Epithelial cell of proximal tubule (primary cell): ENCODE data around the gene BOD1. TPM values are rescaled to one million over a fixed set of nuclear protein-coding genes. Genes with fewer than 3 reads are reported as not detected.

Source experiments
- DNase-seq: peaks from one replicate; pipeline ENCODE4 v3.0.0-alpha.2; 2011; ENCODE audit warnings: low read depth
- H3K4me3 ChIP-seq: 2 replicates; pipeline ENCODE4 v1.5.1; 2011; ENCODE audit warnings: low read depth, mild to moderate bottlenecking, low read length
- total RNA-seq: library from RNA; depleted of rRNA; stranded (reverse); fragments of >200 nt; gene quantifications from 2 replicates; pipeline ENCODE4 v1.2.3, GENCODE V29; 2015
- TF ChIP-seq, protein P1 (sequence below): conservative IDR thresholded peaks from 2 replicates; pipeline ENCODE4 v1.5.1; 2012; ENCODE audit warnings: low read depth, mild to moderate bottlenecking, low read length

Gene BOD1
- total RNA-seq, 1 donor from 2014 or later, result 29.8 TPM

DNA sequence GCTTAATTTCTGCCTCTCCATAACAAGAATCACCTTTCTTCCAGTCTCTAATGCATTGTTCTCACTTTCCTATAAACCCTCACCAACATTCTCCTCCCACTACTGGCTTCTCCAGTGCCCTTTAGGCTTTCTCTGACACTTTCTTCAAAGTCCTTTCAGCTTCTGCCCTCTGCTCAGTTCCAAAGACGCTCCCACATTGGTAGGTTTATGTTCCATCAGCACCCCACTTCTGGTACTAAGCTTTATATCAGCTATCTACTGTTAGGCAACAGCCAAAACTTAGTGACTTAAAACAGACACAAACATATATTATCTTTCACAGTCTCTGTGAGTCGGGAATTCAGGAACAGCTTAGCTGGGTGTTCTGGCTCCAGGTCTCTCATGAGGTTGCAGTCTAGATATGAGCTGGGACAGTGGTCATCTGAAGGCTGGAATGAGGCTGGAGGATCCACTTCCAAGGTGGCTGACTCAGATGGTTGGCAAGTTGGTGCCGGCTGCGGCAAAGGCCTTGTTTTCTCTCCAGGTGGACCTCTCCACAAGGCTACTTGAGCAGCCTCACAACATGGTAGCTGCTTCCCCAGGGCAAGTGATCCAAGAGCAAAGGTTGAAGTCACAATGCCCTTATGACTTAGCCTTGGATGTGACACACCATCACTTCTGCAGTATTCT is 37.4 kb downstream of the BOD1 start:
- no peak for DNase-seq
- TF ChIP-seq, protein P1, sequence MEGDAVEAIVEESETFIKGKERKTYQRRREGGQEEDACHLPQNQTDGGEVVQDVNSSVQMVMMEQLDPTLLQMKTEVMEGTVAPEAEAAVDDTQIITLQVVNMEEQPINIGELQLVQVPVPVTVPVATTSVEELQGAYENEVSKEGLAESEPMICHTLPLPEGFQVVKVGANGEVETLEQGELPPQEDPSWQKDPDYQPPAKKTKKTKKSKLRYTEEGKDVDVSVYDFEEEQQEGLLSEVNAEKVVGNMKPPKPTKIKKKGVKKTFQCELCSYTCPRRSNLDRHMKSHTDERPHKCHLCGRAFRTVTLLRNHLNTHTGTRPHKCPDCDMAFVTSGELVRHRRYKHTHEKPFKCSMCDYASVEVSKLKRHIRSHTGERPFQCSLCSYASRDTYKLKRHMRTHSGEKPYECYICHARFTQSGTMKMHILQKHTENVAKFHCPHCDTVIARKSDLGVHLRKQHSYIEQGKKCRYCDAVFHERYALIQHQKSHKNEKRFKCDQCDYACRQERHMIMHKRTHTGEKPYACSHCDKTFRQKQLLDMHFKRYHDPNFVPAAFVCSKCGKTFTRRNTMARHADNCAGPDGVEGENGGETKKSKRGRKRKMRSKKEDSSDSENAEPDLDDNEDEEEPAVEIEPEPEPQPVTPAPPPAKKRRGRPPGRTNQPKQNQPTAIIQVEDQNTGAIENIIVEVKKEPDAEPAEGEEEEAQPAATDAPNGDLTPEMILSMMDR, result no peak
- H3K4me3 ChIP-seq, result no peak overlapping the region

DNA sequence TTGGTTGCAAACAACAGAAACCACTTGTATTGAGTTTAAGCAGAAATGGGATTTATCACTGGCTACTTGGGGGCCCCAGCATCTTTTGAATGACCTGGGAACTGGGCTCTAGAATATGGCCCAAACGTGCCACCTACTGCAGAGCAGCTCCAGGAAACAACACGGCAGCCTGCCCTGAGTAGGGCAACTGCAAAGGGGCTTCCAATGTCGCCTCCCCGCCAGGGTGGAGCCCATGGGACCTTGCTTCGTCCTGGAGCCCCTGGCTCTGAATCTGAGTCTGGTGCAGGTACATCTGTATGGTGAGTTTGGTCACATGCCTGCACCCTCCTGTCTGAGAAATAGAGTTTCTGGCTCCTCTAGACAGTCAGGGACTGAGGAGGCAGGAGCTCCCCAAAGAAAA is 38.6 kb downstream of the BOD1 start:
- TF ChIP-seq, protein P1, result no peak
- DNase-seq, result no peak
- H3K4me3 ChIP-seq, result no peak overlapping the region

DNA sequence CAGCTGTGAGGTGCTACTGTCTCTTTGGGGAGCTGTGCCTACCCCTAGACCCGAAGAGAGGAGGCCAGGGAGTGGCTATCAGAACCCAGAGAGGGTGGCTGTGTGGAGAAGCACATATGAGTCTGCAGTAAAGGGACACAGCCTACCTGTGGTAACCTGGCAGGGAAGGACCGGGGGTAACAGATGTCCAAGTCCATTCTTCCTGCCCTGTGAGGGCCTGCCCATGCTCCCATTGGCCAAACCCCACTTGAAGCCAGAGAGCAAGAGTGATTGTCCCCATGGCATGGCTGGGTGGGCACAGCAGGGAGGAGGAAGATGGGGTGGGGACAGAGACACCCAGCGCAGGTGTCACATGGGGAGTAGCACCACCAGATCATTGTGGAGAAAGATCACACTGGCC is 39.3 kb downstream of the BOD1 start:
- no peak overlapping the region for H3K4me3 ChIP-seq
- no peak for DNase-seq
- TF ChIP-seq, protein P1, result no peak

DNA sequence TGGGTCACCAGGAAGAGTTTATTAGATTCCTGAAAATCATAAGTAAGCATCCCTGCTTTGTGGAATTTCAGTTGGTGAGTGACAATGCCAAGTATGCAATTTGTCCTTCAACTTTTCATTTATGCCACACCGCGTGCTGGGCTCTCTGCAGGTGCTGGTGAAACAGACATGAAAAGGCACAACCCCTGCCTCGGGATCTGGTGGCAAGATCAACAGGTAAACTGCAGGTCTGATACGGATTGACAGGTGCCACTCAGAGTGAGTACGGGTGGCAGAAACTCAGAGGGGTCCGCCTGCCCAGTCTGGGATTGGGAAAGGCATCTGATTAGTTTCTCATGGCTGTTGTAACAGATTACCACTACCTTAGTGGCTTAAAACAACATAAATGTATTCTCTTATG is 40.5 kb downstream of the BOD1 start:
- DNase-seq, result no peak
- TF ChIP-seq, protein P1, result no peak
- H3K4me3 ChIP-seq, result no peak overlapping the region

DNA sequence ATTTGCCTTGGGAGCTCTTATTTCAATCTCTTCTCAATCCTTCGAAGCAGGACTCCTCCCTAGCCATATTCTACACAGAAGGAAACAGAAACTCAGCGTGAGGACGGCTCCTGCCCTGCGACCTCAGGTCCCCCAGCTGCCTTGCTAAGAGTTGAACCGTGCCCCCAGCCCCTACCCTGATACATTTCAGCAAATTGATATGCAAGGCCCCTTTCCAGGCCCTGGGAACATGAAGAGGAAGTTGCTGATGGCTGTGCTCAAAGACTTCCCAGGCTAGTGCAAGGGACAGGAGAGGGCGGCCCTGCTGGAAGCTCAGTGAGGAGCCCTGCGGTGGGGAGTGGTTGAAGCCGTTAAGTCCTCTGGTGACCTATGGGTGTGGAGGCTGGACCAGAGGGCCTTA is 41.5 kb downstream of the BOD1 start:
- TF ChIP-seq, protein P1, result no peak
- no peak overlapping the region for H3K4me3 ChIP-seq
- DNase-seq, result no peak

DNA sequence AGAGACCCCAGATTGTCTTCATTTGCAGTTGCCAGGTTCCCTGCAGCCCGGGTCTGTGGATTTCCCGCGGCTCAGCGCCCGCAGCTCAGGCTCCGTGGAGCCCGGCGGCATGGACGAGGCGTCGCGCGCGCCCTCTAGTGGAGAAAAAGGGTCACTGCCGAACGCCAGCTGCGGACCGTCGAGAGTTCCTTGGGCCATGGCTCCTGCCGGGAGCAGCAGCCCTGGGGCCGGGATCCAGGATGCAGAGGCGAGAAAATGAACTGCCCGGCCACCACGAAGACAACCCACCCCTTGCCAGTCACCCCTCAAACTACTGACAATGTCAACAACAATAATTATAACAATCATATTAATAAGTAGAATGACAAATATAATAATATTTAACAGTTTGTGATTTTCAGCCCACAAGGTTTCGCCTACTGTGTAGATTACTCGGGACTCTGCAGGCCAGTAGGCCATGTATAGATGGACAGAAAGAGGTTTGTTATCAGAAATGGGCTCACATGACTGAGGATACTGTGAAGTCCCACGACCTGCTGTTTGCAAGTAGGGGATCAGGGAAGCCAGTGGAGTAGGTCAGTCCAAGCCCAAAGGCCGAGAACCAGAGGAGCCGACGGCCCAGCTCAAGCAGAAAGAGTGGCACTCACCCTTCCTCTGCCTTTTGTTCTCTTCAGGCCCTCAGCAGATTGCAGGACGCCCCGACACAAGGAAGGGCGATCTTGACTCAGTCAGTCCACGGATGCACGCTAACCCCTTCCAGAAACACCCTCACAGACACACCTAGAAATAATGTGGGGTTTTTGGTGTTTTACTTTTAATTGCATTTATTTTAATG is 43.1 kb downstream of the BOD1 start:
- DNase-seq, result no peak
- TF ChIP-seq, protein P1, result peak; percentile 90
- H3K4me3 ChIP-seq, result peak overlapping the region; percentile 22
